Renal cortical epithelial cell (primary cell): Measurements from ENCODE around the gene GALK2. TPM values are rescaled to one million over a fixed set of nuclear protein-coding genes. Genes with fewer than 3 reads are reported as not detected.
A peak's percentile ranks its signal among the peaks of the same experiment; 100 is the strongest.

Experiments used
- DNase-seq: peaks from one replicate; pipeline ENCODE4 v3.0.0-alpha.2; 2011; ENCODE audit warnings: low read depth
- total RNA-seq: library from RNA; depleted of rRNA; stranded (reverse); fragments of >200 nt; gene quantifications from 2 replicates; pipeline ENCODE4 v1.2.3, GENCODE V29; 2014

The GALK2 gene
- total RNA-seq, 1 donor from 2014 or later: 52.4 TPM

- DNase-seq: no peak
Measured at GRCh38 chr15:49282366-49282765, 112.3 kb downstream of the GALK2 start.

DNA sequence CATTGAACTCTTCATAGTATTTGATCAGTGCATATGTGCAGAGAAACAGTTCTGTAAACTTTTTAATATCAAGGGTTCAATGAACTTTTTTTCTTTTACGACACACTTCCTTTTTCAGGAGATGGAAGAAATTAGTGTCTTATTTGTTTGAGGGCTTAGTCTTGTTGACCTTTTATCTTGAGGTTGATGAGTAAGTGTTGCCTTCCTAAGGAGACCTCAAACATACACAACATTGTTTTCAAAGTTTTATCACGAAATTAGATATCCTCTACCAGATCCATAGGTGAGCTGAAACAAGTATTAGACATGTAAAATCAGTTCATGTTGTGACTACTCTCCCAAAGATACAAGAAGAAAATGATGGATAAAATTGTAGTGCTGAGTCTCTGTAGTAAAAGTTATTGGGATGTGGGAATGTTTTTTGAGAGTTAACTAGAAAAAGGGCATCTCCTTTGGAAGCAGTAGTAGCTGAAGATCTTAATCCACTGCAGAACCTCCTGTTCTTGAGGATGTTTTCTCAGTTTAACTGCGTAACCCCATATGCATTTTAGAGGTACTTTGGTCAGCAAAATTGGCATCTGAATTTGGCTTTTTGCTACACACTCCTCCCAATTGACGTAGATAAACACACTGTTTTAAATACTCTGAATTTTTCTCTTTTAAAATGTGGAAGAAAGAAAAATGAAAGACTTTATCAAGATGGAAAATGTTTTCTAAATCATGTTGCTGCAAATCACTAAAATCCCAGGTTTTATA is 116.8 kb downstream of the GALK2 start:
- DNase-seq: no peak

DNA sequence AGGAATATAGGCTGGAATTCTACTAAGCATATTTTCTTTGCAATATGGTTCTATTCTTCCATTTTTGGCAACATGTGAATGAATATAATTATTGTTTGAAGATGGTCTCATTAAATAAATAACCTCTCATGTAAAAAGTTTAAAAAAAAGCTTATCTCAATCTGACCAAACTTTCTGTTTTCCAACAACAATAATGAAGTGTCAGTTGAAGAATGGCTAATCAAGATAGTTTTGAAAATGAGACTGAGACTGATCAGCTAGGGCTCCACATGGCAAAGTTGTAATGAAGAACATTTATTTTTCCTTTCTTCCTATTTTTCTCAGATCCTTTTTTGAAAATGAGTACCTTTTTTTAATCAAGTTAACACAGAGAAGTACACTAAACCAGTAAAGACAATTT is 117.4 kb downstream of the GALK2 start:
- no peak for DNase-seq

DNA sequence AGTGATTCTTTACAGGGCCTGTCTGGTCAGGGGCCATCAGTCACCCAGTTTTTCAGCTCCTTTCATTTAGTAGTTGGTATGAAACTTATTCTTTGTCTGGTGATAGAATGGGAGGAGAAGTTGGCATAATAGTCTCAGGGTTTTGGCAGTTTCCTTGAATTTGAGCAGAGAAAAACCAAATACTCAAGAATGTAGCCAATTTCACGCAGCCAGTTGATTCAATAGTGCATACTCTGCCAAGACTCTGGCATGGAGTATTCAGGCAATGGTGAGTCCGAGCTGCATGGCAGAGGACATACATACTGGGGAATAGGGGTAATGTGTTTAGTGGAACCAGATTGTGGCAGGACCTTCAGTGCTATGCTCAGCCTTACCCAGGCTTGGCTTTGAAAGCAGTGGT is 118.3 kb downstream of the GALK2 start:
- no peak for DNase-seq

DNA sequence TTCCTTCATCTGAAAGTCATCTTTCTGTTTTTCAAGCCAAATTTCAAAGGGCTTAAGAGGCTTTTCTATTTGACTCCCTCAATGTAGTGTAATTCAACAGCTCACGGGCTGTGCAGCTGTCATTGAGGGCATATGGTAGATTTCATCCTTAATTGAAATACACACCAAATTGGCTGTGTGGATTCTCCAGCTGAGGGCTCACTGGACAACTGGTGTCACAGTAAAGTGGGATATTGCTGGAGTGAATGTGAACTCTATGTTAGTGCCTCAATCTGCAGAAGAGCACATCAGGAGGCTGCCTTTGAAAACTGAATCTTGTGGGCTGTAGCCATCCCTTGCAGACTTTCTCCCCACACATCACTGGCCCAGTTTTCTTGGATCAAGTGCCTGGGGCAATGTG is 120.1 kb downstream of the GALK2 start:
- no peak for DNase-seq

GRCh38 chr15:49293941-49294340 is 123.9 kb downstream of the GALK2 start:
- DNase-seq: no peak

DNA sequence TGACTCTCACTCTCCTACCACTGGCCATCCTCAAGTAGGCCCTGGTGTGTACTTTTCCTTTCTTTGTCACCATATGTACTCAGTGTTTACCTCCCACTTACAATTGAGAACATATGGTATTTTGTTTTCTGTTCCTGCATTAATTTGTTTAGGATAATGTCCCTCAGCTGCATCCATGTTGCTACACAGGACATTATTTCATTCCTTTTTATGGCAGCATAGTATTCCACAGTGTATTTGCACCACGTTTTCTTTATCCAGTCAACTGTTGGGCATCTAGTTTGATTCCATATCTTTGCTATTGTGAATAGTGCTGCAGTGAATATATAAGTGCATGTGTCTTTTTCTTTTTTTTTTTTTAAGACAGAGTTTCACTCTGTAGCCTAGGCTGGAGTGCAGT is 126.2 kb downstream of the GALK2 start:
- DNase-seq: no peak

GRCh38 chr15:49297584-49297983 is 127.5 kb downstream of the GALK2 start:
- no peak for DNase-seq

DNA sequence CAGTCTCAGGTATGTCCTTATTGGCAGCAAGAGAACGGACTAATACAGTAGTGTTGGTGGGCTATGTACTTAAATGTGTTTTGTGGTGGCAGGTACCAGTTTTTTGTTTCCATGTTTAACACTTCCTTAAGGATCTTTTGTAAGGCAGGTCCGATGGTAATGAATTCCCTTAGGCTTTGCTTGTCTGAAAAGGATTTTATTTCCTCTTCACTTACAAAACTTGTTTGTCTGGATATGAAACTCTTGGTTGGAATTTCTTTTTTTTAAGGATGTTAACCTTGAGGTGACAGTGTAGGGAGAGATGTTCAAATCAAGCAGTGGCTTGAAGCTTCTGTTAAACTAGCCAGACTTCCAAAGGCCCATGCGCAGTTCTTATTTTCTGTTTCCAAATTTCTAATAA is 130.8 kb downstream of the GALK2 start:
- DNase-seq: no peak

- DNase-seq: no peak
Measured at GRCh38 chr15:49301562-49301961, 131.5 kb downstream of the GALK2 start.

GRCh38 chr15:49303003-49303402 is 133.0 kb downstream of the GALK2 start:
- DNase-seq: no peak

DNA sequence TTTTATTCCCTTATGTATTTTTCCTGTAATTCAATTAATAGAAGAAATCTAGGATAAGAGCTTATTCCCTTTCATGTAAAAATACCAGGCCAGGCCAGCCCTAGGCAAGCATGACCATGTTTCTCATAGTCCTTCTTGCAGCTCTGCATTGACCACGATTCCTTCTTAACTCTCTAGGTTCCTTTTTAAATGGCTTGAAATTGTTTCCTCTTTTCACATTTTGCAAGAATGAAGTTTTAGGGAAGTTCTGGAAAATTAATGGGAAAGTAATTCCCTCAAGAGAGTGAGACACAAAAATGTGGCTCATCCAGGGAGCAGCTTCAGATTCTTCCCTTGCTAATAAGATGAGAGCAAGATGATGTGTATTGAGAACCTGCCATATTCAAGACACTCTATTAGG is 136.5 kb downstream of the GALK2 start:
- DNase-seq: no peak

- no peak for DNase-seq
Measured at GRCh38 chr15:49308686-49309085, 138.6 kb downstream of the GALK2 start.

DNA sequence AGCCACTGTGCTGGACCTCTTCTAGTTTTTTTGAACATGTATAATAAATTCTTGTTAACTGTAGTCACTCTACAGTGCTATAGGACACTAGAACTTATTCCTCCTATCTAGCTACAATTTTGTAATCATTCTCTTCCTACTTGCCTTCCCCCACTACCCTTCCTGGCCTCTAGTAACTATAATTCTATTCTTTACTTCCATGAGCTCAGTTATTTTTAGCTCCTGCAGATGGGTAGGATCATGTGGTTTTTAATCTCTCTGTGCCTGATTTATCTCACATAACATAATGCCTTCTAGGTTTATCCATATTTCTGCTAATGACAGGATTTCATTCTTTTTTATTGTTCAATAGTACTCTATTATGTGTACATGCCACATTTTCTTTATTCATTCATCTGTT is 139.8 kb downstream of the GALK2 start:
- no peak for DNase-seq

DNA sequence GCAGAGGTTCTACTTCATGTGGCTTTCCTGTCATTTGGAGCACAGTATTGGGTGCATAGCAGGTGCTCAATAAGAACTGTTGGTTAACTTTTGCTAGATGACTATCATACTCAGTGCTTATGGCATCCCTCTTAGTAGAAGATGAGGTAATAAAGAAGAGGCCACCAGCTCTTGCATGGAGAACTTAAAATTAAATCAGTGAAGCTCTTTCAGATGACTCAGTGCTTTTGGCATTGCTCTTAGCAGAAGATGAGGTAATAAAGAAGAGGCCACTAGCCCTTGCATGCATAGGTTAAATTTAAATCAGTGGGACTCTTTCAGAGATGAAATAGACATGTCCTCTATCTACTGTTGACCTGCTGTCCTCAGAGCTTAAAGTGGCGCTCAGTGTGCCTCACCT is 143.6 kb downstream of the GALK2 start:
- DNase-seq: peak; percentile 64

DNA sequence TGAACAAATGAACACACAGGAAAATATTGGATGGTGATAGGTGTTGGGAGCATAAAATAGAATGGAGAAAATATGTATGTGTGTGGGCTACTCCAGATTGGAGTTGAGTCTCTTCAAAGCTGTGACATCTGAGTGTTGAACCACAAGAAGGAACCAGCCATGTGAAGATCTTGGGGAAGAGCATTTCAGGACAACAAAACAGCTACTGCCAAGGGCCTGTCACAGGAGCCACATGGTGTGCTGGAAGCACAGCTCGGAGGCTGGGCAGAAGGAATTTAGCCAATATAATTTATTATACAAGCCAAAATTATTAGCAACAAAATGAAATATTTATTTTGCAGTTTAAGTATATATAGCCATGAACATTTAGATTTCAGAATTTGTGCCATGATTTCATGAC is 144.7 kb downstream of the GALK2 start:
- no peak for DNase-seq

DNA sequence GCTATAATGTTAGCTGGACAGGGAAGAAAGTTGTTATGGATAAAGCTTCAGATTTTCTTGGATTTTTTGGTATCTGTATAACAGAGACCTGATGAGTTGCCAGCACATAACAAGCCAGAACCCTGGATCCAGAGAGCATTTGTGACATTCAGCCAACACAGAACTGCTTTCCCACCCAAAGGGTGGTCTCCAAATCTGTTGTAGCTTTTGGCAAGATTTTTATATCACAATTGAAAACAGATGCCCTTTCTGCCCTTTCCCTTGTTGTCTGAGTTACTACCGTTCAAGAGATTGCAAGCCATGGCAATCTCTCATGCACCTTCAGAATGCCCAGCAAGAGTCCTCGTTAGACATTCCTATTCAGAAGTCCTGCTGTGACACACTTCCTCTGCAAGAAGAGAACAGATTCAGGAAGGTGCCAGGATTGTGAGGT is 145.4 kb downstream of the GALK2 start:
- no peak for DNase-seq

DNA sequence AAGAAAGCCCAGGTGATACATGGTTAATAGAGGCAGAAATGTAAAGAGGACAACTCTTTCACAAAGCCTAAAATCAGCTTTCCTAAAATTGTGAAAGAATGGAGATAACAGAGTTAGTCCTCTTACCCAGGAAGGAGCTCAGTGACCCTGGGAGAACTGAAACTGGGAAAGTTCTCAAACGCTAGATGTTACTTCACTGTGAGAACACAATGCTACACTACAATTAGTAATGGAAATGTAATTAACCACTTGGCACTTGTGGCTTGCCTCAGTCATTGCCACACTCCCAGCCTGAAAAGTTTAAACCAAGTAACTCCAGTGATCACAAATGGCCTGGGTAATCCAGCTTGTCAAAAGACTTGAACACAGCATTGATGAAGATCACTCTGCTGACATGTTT is 150.3 kb downstream of the GALK2 start:
- DNase-seq: no peak

- DNase-seq: no peak
Measured at GRCh38 chr15:49323207-49323606, 153.2 kb downstream of the GALK2 start.

GRCh38 chr15:49327927-49328326 is 157.9 kb downstream of the GALK2 start:
- no peak for DNase-seq

GRCh38 chr15:49328941-49329340 is 158.9 kb downstream of the GALK2 start:
- no peak for DNase-seq

GRCh38 chr15:49330166-49330565 is 160.1 kb downstream of the GALK2 start:
- no peak for DNase-seq

GRCh38 chr15:49331442-49331841 is 161.4 kb downstream of the GALK2 start:
- no peak for DNase-seq

- peak; percentile 3 for DNase-seq
Measured at GRCh38 chr15:49331951-49332350, 161.9 kb downstream of the GALK2 start.
